Right ventricle myocardium superior (tissue), 1 donor: ENCODE measurements around the gene TMIE. TPM values are rescaled to one million over a fixed set of nuclear protein-coding genes. Genes with fewer than 3 reads are reported as not detected.
"Not testable (repeated sequence)": the region's sequence is repeated elsewhere in the genome, so short reads cannot be mapped to it uniquely, and the experiment has no call there.

Source experiments
- ATAC-seq: fragments of 200-7000 bp; cut with Tn5 transposase; one replicate; pipeline ENCODE4 v1.9.1; 2020; ENCODE audit warnings: mild to moderate bottlenecking; ENCODE audit not compliant: poor library complexity
- DNase-seq: peaks from one replicate; pipeline ENCODE4 v3.0.0-alpha.2; 2020
- intact Hi-C: fragments of 100-400 bp; cut with DNase I; formaldehyde crosslinking; loops from one replicate; pipeline ENCODE4 v1.11.2; 2022
- total RNA-seq: library from RNA; stranded (reverse); fragmentation: NEBNext Ultra II Directional; extraction: Animal tissue kit (Norgen Biotek cat#: 25700); gene quantifications from one replicate; pipeline ENCODE4 v1.2.1, GENCODE V29; 2021
- donor health status: DM: no; HTN: yes; CAD: no; lungs with severe emphysema.

The TMIE gene
- total RNA-seq, 1 donor from 2014 or later, result 1.00 TPM

DNA sequence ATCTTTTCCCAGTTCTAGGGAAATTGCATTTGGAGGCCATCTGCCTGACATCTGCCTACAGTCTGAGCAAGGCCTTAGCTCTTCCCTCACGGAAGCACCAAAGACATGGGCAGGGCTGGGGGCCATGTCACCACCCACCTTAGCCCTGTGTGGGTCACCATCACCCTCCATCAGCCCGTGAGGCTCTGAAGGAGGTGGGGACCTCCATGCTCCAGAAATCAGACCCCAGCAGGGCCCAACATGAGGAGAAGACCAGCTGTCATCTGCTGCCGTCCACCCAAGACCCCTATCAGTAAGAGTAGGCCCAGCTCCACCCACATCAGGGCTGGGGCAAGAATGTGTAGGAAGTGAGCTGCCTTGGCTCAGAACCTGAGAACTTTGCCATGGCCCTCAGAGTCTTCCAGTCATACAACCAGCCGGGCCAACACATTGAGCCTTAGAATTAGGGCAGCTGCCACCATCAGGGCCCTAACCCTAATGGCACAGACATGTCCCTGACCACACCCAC is 1.9 kb downstream of the TMIE start:
- DNase-seq, result peak; percentile 18
- no peak for ATAC-seq
- intact Hi-C loops, result loop anchor here (10.0 kb wide), 2 partner anchors 142 to 302 kb away; no protein-coding TSS in a partner anchor

- DNase-seq, result not testable (repeated sequence)
These were observed 3.2 kb downstream of the TMIE start for GRCh38 chr3:46704346-46704745.

DNA sequence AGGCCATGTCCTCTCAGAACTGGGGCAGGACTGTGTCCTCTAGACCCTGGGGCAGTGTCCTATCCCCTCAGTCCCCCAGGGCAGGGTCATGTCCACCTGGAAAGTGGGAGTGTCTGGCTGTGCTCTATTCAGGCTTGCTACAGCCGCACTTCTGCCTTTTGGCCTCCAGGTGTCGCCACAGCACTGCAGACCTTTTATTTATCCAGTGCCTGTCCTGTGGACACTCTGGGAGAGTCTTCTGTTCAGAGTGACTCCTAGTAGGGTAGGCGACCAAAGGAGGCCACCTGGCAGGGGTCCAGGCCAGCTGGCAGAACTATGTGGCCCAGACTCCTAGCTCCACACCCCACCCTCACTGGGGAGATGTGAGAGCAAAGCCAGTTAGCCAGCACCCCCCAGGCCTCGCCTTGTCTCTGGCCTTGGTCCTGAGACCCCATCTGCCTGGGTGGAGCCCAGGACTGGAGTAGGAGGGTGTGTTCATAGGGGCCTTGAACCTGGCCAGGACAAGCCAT is 3.9 kb downstream of the TMIE start:
- intact Hi-C loops, result loop anchor here (5.0 to 10.0 kb wide), 3 partner anchors 140 to 300 kb away; no protein-coding TSS in a partner anchor
- peak; percentile 80 for DNase-seq
- ATAC-seq, result peak; percentile 87

More at GRCh38 chr3:46704346-46704745, 3.2 kb downstream of the TMIE start:
- intact Hi-C loops, result loop anchor here (10.0 kb wide), 2 partner anchors 140 to 300 kb away; no protein-coding TSS in a partner anchor
- not testable (repeated sequence) for ATAC-seq

- peak; percentile 37 for DNase-seq
These were observed 4.8 kb downstream of the TMIE start for GRCh38 chr3:46705751-46706552.

GRCh38 chr3:46706771-46707582 is 5.8 kb downstream of the TMIE start:
- no peak for ATAC-seq

More at GRCh38 chr3:46705751-46706552, 4.8 kb downstream of the TMIE start:
- no peak for ATAC-seq
- intact Hi-C loops, result loop anchor here (5.0 to 10.0 kb wide), 3 partner anchors 139 to 299 kb away; no protein-coding TSS in a partner anchor

GRCh38 chr3:46707601-46708011 is 6.4 kb downstream of the TMIE start:
- intact Hi-C loops, result loop anchor here (5.0 to 10.0 kb wide), 3 partner anchors 137 to 297 kb away; no protein-coding TSS in a partner anchor
- DNase-seq, result peak; percentile 29
- ATAC-seq, result no peak

More at GRCh38 chr3:46706771-46707582, 5.8 kb downstream of the TMIE start:
- DNase-seq, result no peak
- intact Hi-C loops, result loop anchor here (5.0 to 10.0 kb wide), 3 partner anchors 138 to 298 kb away; no protein-coding TSS in a partner anchor

- peak; percentile 36 for DNase-seq
- ATAC-seq, result no peak
- intact Hi-C loops, result loop anchor here (5.0 to 10.0 kb wide), 3 partner anchors 136 to 296 kb away; no protein-coding TSS in a partner anchor
These were observed 7.4 kb downstream of the TMIE start for GRCh38 chr3:46708401-46709156.

DNA sequence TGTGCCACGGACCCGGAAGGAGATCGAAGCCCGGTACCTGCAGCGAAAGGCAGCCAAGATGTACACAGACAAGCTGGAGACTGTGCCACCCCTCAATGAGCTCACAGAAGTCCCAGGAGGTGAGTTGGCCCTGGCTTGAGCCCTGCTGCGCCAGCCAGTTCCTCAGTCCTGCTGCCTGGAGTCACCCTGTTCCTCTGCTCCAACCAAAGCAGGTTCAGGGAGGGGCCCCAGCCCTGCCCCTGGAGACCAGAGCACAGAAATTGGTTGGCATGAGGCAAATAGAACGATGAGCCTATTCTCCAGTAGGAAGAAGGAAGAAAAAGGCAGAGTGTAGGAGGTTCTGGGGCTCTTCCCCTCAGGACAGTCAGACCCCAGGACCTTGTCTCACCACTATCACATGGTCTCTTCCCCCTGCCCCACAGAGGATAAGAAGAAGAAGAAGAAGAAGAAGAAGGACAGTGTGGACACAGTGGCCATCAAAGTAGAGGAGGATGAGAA is 8.0 kb downstream of the TMIE start:
- intact Hi-C loops, result loop anchor here (5.0 to 10.0 kb wide), 3 partner anchors 136 to 296 kb away; no protein-coding TSS in a partner anchor
- ATAC-seq (no peak), DNase-seq (peak; percentile 17)

DNA sequence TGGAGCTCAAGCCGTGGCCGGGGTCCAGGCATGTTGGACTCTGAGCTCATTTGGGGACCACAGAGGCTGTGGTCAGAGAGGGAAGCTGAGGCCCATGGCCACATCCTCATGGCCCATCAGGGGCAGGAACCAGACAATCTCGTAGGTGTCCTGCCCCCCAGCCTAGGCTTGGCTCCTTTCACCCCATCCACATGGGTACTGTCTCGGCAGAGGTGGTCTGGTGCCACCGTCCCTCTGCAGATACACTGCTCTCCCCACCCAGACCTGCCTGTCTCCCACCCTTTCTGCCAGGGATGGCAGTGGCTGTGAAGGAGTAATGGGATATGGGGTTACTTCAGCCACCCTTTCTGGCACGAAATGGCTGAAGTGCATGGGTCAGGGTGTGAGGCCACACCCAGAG is 8.5 kb downstream of the TMIE start:
- DNase-seq (no peak), ATAC-seq (no peak)
- intact Hi-C loops, result loop anchor here (5.0 to 10.0 kb wide), 3 partner anchors 135 to 295 kb away; no protein-coding TSS in a partner anchor

DNA sequence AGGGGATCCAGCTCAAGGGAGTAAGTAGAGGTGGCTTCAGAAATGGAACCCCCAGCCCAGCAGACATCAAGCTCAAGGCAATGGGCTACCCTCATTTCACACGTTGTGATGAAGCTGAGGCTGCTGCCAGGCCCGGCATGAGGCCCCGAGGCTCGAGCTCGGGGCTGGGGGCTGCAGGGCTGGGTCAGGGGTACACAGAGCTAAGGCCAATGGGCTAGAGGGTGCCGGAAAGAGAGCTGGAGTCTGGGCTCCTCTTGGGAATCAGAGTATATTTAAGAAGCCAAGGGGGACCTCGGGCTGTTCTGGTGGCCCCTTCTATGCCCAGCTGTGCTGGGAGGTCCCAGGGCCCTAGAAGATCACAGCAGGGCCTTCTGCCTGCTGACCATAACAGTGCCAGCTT is 9.0 kb downstream of the TMIE start:
- no peak for ATAC-seq
- intact Hi-C loops, result no loop called here
- peak; percentile 12 for DNase-seq

- ATAC-seq (no peak), DNase-seq (no peak)
- intact Hi-C loops, result no loop called here
These were observed 9.6 kb downstream of the TMIE start for GRCh38 chr3:46710671-46711295.

DNA sequence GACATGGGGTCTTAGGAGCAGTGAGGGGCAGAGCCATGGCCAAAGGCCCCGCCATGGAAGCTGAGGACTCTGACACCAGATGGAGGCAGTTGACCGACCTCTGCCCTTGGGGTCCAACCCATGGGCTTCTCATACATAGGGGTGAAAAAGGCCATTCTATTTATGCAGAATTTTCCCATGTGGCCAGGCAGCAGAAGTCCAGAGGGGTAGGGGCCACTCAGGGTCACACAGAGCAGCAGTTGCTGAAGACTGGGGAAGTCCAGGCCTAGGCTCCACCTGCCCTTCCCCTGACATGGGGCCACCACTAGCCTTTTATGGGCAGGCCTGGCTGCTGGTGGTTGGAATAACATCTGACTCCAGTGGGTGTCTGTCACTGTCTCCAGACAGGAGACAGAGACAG is 10.1 kb downstream of the TMIE start:
- ATAC-seq, result no peak
- intact Hi-C loops, result no loop called here
- DNase-seq, result peak; percentile 34

DNA sequence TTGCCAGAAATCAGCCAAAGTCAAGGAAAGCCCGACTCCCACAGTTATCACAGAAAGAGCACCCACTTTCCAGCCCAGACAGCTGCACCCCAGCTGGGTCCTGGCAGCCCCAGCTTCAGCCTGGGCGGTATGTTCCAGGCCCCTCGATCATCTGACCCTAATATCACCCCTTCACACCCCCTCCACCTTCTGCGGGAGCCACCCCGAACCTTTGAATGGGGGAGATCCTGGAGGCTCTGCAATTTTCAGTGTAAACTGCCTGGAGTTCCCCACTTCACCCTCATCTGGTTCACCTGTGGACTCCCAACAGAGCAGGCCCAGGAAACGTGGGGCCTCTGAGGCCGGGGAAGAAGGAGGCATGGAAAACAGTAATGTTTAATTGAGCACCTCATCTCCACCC is 10.6 kb downstream of the TMIE start:
- intact Hi-C loops, result no loop called here
- no peak for DNase-seq
- ATAC-seq, result no peak

DNA sequence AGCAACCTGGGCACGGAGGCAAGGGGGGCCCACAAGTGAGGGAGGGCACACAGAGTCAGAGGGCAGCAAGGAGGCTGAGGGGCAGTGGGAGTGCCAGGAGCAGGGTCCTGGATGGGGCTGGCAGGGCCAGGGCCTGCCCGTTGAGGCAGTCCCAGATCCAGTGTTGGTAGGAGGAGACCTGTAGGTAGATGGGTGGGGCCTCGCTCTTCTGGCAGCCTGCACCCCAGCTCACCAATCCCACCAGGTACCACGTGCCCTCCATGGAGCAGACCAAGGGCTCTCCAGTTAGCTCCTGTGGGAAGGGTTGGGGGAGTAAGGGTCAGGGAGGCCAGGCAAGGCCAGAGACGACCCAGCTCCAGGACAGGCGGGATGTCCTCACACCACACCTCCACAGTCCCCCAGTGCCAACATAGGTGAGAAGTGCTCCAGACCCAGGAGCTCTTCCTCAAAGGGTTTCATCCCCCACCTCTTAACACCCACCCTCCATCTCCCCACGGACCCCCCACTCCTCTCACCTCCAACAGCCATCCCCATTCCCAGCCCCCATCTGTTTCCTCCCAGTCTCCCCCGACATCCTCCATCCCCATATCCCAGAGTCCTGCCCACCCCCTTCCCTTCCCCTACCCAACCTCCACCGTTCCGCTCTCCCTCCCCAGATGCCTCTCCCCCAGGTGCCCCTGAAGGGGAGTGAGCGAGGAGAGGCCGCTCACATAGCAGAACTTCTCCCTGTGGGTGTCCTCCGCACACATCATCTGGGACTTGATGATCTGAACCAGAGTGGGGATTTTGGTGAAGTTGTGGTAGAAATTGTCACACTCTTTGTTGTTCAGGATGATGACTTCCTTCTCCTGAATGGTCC is 11.2 kb downstream of the TMIE start:
- DNase-seq (peak; percentile 16), ATAC-seq (no peak)
- intact Hi-C loops, result no loop called here

DNA sequence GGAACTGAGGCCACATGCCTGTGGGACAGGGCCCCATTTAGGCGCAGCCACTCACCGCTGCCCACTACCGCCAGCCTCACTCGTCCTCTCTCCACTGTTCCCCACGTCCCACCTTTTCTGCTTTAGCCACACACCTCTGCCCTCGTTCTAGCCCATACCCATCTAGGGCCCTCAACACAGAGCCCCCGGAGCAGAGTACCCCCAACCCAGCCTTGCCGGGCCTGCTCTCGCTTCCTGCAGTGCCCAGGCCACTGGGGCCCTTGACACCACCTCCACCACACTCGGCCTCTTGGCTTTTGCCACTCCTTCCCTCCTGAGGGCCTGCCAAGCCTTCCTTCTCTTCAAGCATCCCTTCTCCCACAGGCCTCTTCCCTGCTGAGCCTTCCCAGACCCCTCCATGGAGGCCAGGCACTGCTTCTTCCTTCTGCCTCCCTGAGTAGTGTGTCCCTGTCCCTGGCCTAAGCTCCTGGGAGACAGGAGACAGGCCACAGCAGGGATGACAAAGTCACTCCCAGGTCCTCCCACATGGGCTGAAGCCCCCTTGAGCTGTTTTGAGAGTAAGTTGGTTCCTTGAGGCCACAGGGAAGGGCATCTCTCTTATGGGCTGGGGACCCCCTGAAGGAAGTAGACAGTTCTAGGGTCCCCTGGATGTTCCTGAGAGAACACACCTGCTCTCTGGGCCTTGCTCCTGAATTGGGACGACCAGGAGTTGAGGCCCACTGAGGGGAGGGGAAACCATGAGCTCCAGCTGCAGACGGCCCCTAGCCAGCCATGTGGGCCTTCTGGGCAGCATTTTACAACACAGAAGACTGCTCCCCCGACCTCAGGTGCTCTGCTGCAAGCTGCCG is 12.1 kb downstream of the TMIE start:
- ATAC-seq (no peak), DNase-seq (no peak)
- intact Hi-C loops, result no loop called here
